KOPT-K1 (cell line): ENCODE results near the gene SND1.

ENCODE experiments used
- H3K27ac ChIP-seq: fragments of 200-600 bp; sonication (generic); 2 replicates; pipeline ENCODE4 v1.5.1; 2016; ENCODE audit warnings: antibody characterized with exemption, mild to moderate bottlenecking, low read depth, low read length; ENCODE audit not compliant: poor library complexity, severe bottlenecking
- H3K36me3 ChIP-seq: fragments of 200-600 bp; sonication (generic); 2 replicates; pipeline ENCODE4 v1.5.1; 2017; ENCODE audit warnings: antibody characterized with exemption, mild to moderate bottlenecking, low read length, moderate library complexity; ENCODE audit not compliant: insufficient read depth
- H3K9me3 ChIP-seq: fragments of 200-600 bp; sonication (generic); 2 replicates; pipeline ENCODE4 v1.5.1; 2017; ENCODE audit warnings: antibody characterized with exemption, low read length, mild to moderate bottlenecking; ENCODE audit not compliant: insufficient read depth, poor library complexity, severe bottlenecking

SND1 gene

DNA sequence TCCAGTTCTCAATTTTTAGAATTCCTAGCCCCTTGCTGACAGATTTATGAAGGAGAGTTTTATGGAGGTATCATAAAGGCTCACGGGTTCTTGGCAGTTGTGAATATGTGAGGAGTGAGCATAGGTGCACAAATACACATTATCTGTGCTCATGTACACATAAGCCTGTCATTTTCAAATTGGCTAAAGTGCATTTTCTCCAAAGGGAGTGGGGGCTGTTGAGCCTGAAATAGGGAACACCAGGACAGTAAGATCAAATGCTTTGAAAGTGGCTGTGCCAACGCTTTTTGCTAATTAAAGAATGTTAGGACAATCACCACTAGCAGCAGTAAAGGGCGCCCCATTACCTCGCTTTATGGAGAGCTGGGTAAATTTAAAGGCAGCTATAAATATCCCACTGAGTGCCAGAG, 387.6 kb downstream of the SND1 start:
- H3K27ac ChIP-seq: no peak overlapping the region

DNA sequence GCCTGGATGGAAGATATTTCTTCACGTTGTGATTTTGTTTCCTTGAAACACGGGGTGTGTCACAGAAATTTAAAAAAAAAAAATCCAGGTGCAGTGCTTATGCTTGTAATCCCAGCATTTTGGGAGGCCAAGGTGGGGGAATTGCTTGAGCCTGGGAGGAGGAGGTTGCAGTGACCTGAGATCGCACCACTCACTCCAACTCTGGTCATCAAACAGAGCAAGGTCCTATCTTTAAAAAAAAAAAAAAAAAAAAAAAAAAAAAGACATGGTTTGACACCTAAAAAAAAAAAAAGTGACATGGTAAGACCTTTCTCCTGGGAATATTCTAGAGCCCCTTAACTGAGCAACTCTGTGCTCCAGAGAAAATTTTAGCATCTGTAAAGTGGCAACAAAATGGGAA, 388.2 kb downstream of the SND1 start:
- Histone ChIP-seq H3K27ac (no peak overlapping the region), H3K9me3 (no peaks in the 10 kb centered on the region), H3K36me3 (0 out of 2 replicates have a peak, but pooled peaks cover 7% of the 10 kb centered on the region)

More for the DNA sequence above, 387.6 kb downstream of the SND1 start:
- no peaks in the 10 kb centered on the region for H3K9me3 ChIP-seq
- H3K36me3 ChIP-seq: peaks cover 12% of the 10 kb centered on the region; the same call in 1 of the 2 replicates

DNA sequence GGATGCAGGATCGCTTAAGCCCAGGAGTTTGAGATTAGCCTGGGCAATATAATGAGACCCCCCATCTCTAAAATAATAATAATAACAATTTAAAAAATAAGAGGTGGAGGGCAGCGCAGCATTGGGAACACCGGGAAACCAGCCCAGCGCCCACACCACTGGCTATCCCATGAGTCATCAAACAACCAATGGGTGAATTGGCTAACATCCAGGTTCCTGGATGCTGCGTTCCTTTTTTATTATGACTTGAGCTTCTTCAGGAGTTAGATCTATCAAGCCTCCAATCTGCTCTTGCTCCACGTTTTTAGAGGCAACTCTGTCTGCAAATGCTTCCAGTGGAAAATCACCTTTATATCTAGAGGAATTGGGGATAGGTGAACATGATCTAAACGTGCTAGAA, 389.2 kb downstream of the SND1 start:
- 0 out of 2 replicates have a peak, but pooled peaks cover 7% of the 10 kb centered on the region for H3K36me3 ChIP-seq
- no peaks in the 10 kb centered on the region for H3K9me3 ChIP-seq
- no peak overlapping the region for H3K27ac ChIP-seq

DNA sequence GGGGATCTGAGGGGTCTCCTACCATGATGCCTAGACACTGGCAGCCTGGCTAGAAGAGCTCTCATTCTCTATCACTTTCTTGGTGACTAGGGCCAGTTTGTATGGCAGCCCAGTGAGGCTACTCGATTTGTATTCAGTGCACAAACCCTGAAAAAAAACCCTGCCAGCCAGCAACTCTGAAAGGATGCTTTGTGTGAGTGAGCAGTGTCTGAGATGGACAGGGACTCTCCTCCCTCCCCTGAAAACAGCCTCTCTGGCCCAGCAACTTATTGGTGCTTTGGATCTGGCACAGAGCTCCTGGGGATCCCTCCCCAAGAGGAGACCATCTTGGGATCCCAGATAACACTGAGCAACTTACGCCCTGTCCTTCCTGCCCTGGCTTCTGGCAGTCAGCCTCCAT, 390.0 kb downstream of the SND1 start:
- no peaks in the 10 kb centered on the region for H3K9me3 ChIP-seq
- 0 out of 2 replicates have a peak, but pooled peaks cover 7% of the 10 kb centered on the region for H3K36me3 ChIP-seq
- no peak overlapping the region for H3K27ac ChIP-seq

DNA sequence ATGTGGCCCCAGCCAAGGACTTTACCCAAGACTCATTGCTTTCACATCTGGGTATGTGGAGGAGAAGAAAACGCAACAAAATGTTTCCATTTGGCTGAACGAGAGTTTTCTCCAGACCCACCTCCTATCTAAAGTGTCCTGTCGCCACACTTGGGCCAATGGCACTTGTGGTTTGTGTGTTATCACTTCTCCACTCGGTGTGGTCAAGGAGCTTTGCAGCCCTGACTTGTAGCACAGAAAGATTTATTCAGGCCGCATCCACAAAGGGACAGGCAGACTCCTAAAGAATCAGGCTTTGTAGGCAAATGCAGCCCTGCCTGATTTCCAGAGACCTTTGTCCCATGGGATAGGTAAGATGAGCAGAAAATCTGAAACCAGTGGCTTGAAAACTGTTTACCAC, 392.1 kb downstream of the SND1 start:
- 0 out of 2 replicates have a peak, but pooled peaks cover 7% of the 10 kb centered on the region for H3K36me3 ChIP-seq
- H3K27ac ChIP-seq: no peak overlapping the region
- no peaks in the 10 kb centered on the region for H3K9me3 ChIP-seq

DNA sequence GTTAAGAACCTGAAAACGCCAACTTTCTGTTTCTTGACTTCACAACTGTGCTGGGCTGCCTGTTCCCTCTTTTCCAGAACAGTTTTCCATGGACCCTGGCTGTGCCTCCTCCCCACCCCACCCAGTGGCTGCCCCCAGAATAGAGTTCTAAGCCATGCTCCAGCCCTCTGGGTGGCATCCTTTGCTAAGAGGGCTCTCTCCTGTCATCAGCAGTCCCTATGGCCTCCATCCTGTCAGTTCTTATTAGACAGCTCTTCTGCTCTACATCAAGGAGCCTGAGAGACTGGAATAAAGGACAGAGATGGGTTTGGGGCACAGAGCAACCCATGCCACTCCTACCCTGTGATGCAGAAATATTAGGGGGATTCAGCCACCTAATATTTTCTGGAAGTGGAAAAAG, 393.2 kb downstream of the SND1 start:
- Histone ChIP-seq H3K36me3 (0 out of 2 replicates have a peak, but pooled peaks cover 7% of the 10 kb centered on the region), H3K27ac (no peak overlapping the region), H3K9me3 (no peaks in the 10 kb centered on the region)

DNA sequence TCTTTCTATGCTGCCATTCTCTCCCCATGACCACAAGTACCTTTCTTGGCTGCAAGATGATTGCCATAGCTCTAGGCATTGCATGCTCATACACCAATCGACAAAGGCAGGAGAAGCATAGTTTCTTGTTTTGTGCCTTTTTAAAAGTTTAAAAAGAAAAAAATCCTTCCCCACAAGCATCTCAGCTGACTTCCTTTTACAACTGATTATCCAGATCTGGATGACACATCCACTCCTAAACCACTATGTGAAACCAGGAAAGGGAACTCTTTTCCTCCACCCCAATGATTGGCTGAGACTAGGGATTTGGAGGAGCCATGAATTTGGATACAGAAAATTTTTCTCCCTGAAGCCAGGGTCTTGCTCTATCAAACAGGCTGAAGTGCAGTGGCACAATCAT, 393.8 kb downstream of the SND1 start:
- Histone ChIP-seq H3K9me3 (no peaks in the 10 kb centered on the region), H3K36me3 (0 out of 2 replicates have a peak, but pooled peaks cover 7% of the 10 kb centered on the region), H3K27ac (no peak overlapping the region)

DNA sequence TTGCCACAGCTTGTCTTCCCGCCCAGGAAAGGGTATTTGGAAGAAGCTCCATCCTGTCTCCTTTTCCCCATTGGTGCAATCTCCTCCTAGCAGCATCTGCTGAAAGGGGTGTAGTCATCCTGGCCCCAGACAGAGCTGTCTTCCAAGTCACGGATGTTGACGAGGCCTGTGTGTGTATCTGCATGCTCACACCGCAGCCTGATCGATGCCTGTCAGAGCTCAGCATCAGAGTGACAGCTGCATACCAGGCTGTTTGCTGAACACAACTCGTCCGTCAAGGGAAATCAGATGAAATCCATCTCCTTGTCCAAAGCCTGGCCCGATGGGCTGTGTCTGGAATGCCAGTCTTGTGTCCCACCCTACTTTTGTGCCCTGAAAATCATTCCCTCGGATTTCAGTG, 400.4 kb downstream of the SND1 start:
- Histone ChIP-seq H3K36me3 (peaks cover 9% of the 10 kb centered on the region; the same call in 1 of the 2 replicates), H3K9me3 (no peaks in the 10 kb centered on the region), H3K27ac (no peak overlapping the region)

DNA sequence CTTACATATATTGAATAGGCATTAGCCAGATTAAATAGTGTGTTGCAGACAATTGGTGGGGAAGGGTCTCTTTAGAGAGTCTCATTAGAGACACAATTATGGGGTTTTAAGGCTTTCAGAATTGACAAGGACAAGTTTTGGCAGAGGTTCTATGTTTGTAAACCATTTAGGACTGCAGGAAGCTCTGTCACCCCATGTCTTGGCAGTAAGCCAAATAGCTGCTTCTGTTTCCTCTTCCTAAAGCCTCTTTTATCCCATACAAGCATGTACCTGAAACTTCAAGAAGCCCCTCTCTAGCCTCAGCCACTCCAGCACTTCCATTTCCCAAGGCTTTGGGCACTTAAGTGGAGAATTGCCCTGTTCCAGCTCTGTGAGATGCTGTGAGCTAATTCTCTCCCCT, 401.0 kb downstream of the SND1 start:
- Histone ChIP-seq H3K36me3 (peaks cover 9% of the 10 kb centered on the region; the same call in 1 of the 2 replicates), H3K9me3 (no peaks in the 10 kb centered on the region), H3K27ac (no peak overlapping the region)

DNA sequence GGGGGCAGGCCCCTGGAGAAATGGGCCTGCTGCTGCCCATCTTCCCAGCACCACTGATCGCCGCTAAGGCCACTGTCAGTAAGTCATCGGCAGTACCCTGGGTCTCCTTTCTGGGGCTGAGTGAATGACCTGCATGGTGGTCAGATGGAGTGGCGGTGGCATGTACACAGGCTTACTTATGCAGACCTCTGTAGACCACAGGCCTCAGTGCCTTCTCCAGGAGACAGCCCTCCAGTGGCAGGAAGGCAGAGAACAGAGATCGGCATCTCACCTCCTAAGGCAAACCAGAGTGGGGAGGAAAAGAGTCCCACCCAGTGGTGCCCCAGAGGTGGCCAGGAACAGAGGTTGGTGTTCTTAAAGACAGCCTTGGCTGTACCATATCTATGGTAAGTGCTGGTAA, 402.0 kb downstream of the SND1 start:
- Histone ChIP-seq H3K36me3 (peaks cover 9% of the 10 kb centered on the region; the same call in 1 of the 2 replicates), H3K27ac (no peak overlapping the region), H3K9me3 (no peaks in the 10 kb centered on the region)

DNA sequence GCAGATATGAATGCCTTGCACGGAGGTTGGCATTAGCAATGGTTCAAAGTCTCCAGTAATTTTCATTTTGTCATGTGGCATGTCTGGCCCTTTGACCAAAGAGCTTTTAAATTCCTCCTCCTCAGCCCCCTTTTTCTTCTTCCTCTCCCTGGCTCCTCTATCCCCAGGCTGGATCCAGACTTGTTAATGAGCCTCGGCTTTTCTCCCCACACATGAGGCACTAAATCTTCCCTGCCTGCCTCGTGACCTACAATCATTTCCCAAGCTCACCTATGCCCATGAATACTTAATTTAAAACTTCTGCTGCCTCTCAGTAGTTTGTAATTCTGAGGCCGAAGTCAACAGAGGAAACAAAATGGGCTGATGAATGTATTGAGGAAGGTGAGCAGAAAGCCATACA, 402.5 kb downstream of the SND1 start:
- peaks cover 9% of the 10 kb centered on the region; the same call in 1 of the 2 replicates for H3K36me3 ChIP-seq
- no peak overlapping the region for H3K27ac ChIP-seq
- H3K9me3 ChIP-seq: no peaks in the 10 kb centered on the region

DNA sequence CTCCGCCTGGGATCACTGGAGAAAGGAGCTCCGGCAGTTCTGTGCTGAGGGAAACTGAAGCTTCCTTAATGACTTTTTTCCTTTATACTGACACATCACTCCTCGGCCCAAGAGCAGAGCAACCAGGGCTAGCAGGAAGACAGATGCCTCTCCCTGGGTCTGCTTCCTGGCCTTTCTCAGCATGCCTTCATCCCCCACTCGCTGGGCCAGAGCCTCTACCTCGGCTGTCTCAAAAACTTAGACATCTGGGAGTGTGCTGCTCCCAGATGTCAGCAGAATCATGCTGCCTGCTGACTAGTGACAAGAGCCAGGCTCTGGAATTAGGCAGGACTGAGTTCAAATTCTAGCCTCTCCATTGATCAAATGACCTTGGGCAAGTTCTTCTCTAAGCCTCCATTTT, 403.6 kb downstream of the SND1 start:
- Histone ChIP-seq H3K9me3 (no peaks in the 10 kb centered on the region), H3K36me3 (peaks cover 12% of the 10 kb centered on the region; the same call in 1 of the 2 replicates)

DNA sequence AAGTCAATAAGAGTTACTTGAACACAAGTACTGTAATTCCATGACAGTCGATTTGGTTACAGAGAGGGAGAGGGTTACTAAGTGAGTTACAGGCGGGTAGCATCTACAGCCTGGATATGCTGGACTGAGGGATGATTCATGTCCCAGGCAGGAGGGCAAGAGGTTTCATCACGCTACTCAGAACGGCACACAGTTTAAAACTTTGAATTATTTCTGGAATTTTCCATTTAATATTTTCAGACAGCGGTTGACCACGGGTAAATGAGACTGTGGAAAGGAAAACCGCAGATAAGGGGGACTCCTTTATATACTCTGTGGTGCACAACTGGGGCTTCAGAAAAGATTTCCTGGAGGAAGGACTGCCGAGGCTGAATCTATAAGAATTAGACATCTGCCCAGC, 404.9 kb downstream of the SND1 start:
- Histone ChIP-seq H3K27ac (no peak overlapping the region), H3K36me3 (peaks cover 19% of the 10 kb centered on the region; the same call in 1 of the 2 replicates), H3K9me3 (no peaks in the 10 kb centered on the region)

More for the DNA sequence above, 403.6 kb downstream of the SND1 start:
- no peak overlapping the region for H3K27ac ChIP-seq

DNA sequence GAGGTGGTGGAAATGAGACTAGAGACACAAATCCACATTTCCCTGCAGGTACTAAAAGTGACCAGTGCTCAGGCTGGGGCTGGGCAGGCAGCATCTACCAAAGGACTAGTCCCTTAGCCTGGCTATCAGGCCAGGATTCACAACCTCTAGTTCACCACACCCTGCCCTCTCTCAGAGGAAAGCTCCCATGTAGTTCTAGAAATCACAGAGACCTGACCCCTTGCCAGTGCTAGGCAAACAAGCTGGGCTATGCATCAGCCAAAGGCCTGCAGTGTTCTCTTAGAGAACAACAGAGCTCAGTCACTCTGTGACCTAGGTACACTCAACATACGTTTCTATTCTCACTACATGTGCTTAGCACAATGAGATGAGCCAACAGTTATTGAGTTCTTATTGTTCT, 405.9 kb downstream of the SND1 start:
- Histone ChIP-seq H3K27ac (no peak overlapping the region), H3K36me3 (peaks cover 19% of the 10 kb centered on the region; the same call in 1 of the 2 replicates), H3K9me3 (no peaks in the 10 kb centered on the region)

DNA sequence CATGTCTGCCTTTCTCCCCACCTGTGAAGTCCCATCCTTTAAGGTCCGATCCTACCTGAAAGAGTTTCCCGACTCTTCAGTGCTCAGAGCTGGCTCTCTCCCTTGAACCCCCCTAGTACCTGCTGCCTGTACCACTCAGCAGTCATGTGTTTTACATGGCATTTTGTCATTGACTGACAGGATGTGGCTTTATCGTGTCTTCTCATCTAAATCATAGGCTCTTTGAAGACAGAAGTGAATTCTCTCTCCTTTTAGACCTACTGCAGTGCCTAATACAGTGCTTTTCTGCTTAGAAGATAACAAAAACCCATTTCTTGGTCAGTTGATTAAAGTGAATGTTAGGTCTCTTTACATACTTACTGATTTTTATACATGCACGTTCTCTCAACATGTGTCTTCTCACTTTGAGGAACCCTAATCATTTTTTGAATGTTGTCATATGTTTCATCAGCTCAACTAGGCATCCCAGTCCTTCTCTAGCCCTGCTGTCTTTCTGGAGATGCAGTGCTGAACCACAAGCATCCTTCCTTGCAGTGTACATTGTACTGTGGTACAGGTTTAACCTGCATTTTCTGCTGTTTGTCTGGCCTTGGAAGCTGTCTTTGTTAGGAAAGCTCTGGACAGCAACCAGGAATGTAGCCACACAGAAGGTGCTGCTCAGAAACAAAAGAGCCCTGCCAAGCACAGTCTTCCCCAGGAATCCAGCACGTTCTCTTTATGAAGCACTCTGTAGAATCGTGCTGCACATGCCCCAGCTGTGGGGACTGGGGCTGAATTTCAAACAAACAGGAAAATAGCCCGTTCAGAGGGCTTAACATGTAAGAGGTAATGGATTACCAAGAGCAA, 407.4 kb downstream of the SND1 start:
- peaks cover 19% of the 10 kb centered on the region; the same call in 1 of the 2 replicates for H3K36me3 ChIP-seq

DNA sequence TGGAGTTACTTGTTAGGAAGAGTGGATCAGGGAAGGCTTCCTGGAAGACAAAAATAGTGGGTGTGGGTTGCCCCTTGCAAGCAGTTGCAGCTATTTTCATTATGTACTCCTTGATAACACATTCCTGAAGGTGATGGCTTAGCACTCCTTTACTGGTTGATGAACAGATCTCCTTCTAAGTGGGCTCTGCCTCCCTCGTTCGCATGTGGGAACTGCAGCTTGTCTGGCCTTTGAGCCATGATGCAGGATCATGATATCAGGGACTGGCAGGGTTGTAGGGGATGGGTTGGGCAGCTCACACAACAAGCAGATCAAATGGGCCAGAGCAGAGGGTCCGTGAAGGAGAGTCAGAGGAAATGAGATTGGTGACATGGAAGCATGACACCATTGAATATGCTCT, 408.0 kb downstream of the SND1 start:
- Histone ChIP-seq H3K36me3 (peaks cover 19% of the 10 kb centered on the region; the same call in 1 of the 2 replicates), H3K9me3 (no peaks in the 10 kb centered on the region), H3K27ac (no peak overlapping the region)

More for the DNA sequence above, 407.4 kb downstream of the SND1 start:
- Histone ChIP-seq H3K27ac (no peak overlapping the region), H3K9me3 (no peaks in the 10 kb centered on the region)
